KOPT-K1 (cell line): ENCODE results near the gene VASP.

Experiments used
- H3K27ac ChIP-seq: fragments of 200-600 bp; sonication (generic); 2 replicates; pipeline ENCODE4 v1.5.1; 2016; ENCODE audit warnings: antibody characterized with exemption, mild to moderate bottlenecking, low read depth, low read length; ENCODE audit not compliant: poor library complexity, severe bottlenecking
- H3K36me3 ChIP-seq: fragments of 200-600 bp; sonication (generic); 2 replicates; pipeline ENCODE4 v1.5.1; 2017; ENCODE audit warnings: antibody characterized with exemption, mild to moderate bottlenecking, low read length, moderate library complexity; ENCODE audit not compliant: insufficient read depth
- H3K9me3 ChIP-seq: fragments of 200-600 bp; sonication (generic); 2 replicates; pipeline ENCODE4 v1.5.1; 2017; ENCODE audit warnings: antibody characterized with exemption, low read length, mild to moderate bottlenecking; ENCODE audit not compliant: insufficient read depth, poor library complexity, severe bottlenecking

The VASP gene

DNA sequence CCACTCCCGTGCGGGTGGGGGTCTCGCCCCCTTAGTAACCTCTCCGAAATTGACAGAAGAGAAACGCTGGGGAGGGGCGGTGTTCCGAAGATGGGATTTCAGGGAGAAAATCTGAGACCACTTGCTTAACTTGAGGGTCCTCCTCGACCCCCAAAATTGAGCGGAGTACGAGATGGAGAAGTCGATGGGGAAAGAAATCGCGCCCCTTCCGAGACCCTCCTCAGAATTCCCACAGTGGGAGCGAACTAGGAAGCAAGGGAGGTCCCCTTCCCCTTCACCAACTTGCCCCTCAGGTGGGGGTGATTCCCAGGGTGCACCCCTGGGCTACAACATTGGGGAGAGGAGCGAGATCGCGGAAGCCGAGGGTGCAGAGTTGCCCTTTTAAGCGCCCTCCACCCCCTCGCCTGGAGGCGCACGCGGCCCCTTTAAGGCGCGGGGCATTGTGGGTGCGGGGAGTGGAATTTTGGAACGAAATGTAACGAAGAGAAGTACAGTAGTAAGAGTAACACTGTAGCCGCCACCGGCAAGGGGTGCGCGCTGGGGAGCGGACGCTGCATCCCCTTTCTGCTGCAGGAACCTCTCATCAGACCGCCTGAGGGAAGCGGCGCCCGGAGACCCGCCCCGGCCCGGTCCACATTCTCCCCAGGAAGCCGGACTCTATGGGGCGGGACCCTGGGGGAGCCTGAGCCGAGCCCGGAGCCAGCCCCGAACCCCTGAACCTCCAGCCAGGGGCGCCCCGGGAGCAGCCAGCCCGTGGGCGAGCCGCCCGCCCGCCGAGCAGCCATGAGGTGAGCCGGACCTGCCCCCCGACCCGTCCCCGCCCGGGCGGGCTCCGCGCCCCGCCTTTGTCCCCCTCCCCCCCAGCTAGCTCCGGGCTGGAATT, at the start of gene VASP:
Gene VASP (plus strand): TSS at position 491 of the 883 bp plus-strand sequence. CDS start 293 bp downstream, at position 784.
- H3K36me3 ChIP-seq: no peaks in the 10 kb centered on the region
- H3K9me3 ChIP-seq: no peaks in the 10 kb centered on the region
- H3K27ac ChIP-seq: peak within 1 kb of the TSS; percentile 91

- no peaks in the 10 kb centered on the region for H3K36me3 ChIP-seq
- H3K27ac ChIP-seq: no peak overlapping the region
- no peaks in the 10 kb centered on the region for H3K9me3 ChIP-seq
Measured at GRCh38 chr19:45457776-45458175, 49.5 kb upstream of the VASP start.

GRCh38 chr19:45460807-45461347, 46.4 kb upstream of the VASP start:
- Histone ChIP-seq H3K27ac (no peak overlapping the region), H3K36me3 (no peaks in the 10 kb centered on the region), H3K9me3 (no peaks in the 10 kb centered on the region)

- Histone ChIP-seq H3K27ac (no peak overlapping the region), H3K9me3 (no peaks in the 10 kb centered on the region), H3K36me3 (no peaks in the 10 kb centered on the region)
Measured at GRCh38 chr19:45462174-45462573, 45.1 kb upstream of the VASP start.

DNA sequence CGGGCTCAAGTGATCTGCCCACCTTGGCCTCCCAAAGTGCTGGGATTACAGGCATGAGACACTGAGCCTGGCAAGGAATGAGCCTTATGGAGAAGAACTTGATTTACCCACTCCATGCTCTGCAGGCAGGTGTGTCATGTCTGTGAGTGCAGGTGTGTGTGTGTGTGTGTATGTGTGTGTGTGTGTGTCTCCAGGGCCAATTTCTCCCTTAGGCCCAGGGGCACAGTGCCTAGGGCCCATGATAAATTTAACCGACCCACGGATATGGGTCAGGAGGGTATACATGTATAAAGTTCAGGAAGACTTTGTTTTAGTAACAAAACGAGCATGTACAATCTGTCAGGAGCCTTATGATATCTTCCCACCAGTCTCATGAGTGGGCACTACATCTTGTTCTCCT, 44.0 kb upstream of the VASP start:
- Histone ChIP-seq H3K27ac (no peak overlapping the region), H3K36me3 (no peaks in the 10 kb centered on the region), H3K9me3 (no peaks in the 10 kb centered on the region)

- H3K27ac ChIP-seq: no peak overlapping the region
- H3K9me3 ChIP-seq: no peaks in the 10 kb centered on the region
- H3K36me3 ChIP-seq: no peaks in the 10 kb centered on the region
Measured at GRCh38 chr19:45464274-45464673, 43.0 kb upstream of the VASP start.

- Histone ChIP-seq H3K27ac (no peak overlapping the region), H3K9me3 (no peaks in the 10 kb centered on the region), H3K36me3 (no peaks in the 10 kb centered on the region)
Measured at GRCh38 chr19:45464852-45465441, 42.3 kb upstream of the VASP start.

- H3K9me3 ChIP-seq: no peaks in the 10 kb centered on the region
- H3K27ac ChIP-seq: no peak overlapping the region
- H3K36me3 ChIP-seq: no peaks in the 10 kb centered on the region
Measured at GRCh38 chr19:45467115-45467455, 40.2 kb upstream of the VASP start.

GRCh38 chr19:45467456-45468158, 39.7 kb upstream of the VASP start, which contains the start of gene FOSB:
FOSB (plus strand) TSS chr19:45467996; CDS start chr19:45468587, 591 bp downstream.
- H3K9me3 ChIP-seq: no peaks in the 10 kb centered on the region
- no peaks in the 10 kb centered on the region for H3K36me3 ChIP-seq
- H3K27ac ChIP-seq: peak within 1 kb of the TSS; percentile 33

GRCh38 chr19:45468159-45468651, 39.1 kb upstream of the VASP start:
- H3K9me3 ChIP-seq: no peaks in the 10 kb centered on the region
- H3K36me3 ChIP-seq: no peaks in the 10 kb centered on the region
- H3K27ac ChIP-seq: no peak overlapping the region

DNA sequence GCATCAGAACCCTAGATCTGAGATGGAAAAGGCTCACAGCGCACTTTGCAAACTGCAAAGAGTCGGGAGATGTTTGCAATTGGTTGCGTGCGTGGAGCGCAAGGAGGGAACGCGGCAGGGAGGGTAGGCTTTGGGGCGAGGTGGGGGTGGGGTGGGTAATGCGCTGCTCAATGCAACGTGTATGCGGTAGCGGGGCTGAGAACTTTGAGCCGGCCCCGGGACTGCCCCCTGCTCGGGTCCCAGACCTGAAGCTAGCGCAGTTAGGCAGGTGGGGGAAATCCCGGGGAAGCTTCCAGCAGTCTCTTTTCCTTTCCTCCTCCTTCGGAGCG, 38.5 kb upstream of the VASP start:
- peak overlapping the region; percentile 33 for H3K27ac ChIP-seq
- H3K9me3 ChIP-seq: no peaks in the 10 kb centered on the region
- H3K36me3 ChIP-seq: no peaks in the 10 kb centered on the region

GRCh38 chr19:45469132-45469944, 37.9 kb upstream of the VASP start:
- H3K27ac ChIP-seq: peak overlapping the region; percentile 33

DNA sequence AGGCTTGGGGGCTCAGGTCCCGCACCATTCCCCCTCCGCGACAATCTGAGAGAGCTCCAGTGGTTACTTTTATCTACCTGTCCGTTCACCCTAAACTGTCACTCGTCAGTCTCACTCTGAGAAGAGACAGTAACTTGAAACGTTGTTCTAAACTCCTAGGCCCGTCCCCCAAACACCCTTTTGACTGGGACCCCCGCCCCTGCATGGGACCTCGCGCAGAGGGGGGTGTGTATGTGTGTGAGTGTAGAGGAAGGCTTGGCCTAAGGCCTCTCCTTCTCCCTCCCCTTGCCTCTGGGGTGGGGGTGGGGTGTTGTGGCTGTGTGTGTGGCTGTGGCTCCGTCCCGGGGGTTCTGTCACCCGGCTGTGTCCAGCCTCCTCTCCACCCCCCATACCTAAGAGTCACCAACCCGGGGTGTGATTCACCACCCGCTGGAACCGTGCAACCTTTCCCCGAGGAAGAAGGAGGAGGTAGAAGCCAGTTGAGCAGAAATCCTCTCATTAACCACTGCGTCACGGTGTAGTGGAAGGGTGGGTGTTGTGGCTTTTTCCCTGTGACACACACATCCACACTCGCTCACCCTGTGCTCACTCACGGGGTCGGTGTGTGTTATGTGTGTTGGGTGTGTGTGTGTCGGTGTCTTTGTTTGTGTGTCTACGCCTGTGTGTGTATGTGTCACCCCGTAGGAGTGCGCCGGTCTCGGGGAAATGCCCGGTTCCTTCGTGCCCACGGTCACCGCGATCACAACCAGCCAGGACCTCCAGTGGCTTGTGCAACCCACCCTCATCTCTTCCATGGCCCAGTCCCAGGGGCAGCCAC, 37.1 kb upstream of the VASP start:
- Histone ChIP-seq H3K27ac (peak overlapping the region; percentile 22), H3K36me3 (no peaks in the 10 kb centered on the region)

More at GRCh38 chr19:45469132-45469944, 37.9 kb upstream of the VASP start:
- Histone ChIP-seq H3K36me3 (no peaks in the 10 kb centered on the region), H3K9me3 (no peaks in the 10 kb centered on the region)

DNA sequence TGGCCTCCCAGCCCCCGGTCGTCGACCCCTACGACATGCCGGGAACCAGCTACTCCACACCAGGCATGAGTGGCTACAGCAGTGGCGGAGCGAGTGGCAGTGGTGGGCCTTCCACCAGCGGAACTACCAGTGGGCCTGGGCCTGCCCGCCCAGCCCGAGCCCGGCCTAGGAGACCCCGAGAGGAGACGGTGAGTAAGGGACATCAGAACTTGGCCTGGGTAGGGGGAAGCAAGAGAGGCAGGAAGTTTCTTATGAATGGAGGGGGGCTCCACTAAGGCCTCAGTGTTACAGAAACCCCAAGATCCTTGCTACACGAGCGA, 36.6 kb upstream of the VASP start:
- H3K27ac ChIP-seq: no peak overlapping the region
- no peaks in the 10 kb centered on the region for H3K9me3 ChIP-seq
- no peaks in the 10 kb centered on the region for H3K36me3 ChIP-seq

More for the DNA sequence above, 37.1 kb upstream of the VASP start:
- no peaks in the 10 kb centered on the region for H3K9me3 ChIP-seq
